NCI-H524 treated with DMSO at 0.1 percent for 48 hours (cell line): ENCODE results near the gene LGR4.

ENCODE experiments used
- DNase-seq: peaks from one replicate; lab custom pipeline; 2025; lab: John Stamatoyannopoulos, UW

LGR4 gene

DNA sequence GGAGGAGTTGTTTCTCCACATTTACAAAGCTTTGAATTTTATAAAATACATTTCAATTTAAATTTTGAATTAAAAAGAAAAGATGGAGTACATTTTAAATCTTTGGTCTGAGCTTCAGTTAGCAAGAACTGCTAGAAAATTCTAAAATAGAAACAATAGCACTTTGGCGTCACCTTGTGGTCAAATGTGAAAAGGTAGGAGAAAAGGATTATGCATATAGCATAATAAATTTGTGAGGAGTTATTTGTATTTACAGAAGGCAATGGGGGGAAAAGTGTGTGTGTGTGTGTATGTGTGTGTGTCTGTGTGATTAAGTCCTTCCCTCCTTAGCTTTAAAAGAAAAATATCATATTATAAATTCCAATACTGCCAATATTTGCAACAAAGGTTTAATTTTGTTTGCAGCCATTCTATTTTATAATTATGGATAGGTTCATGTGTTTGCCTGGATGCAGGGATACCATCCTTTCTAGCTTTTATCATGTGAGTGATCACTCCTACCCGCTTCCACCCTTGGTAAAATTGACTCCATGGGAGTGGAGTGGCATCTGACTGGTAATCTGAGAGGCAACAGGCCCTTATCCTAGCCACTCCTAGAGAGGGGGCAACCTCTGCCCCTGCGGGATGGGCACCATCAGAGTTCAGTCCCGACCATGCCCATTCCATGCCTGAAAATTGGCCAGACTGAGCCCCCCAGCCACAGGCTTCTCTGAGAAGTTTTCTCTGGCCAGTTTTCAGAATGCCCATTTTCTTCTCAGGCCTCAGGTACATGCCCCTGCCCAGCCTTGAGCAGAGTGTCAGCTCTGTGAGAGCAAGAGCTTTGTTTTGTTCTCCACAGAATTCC lies 13.6 kb upstream of the LGR4 start:
- DNase-seq = no peak

GRCh38 chr11:27482793-27483192 lies 10.2 kb upstream of the LGR4 start:
- no peak for DNase-seq

GRCh38 chr11:27481992-27482391 lies 9.4 kb upstream of the LGR4 start:
- no peak for DNase-seq

- no peak for DNase-seq
Measured at GRCh38 chr11:27477831-27478230, 5.2 kb upstream of the LGR4 start.

DNA sequence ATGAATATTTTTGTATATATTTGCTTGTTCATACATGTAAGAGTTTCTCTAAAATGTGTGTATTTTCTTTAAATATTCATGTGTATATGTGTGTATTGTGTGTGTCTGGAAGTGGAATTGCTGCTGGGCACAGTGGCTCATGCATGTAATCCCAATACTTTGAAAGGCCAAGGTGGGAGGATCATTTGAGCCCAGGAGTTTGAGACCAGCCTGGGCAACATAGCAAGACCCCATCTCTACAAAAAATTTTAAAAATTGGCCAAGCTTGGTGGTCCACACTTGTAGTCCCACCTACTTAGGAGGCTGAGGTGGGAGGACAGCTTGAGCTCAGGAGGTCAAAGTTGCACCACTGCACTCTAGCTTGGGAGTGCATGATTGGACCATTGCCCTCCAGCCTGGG lies 4.7 kb upstream of the LGR4 start:
- no peak for DNase-seq

- DNase-seq = no peak
Measured at GRCh38 chr11:27475622-27476021, 3.0 kb upstream of the LGR4 start.

DNA sequence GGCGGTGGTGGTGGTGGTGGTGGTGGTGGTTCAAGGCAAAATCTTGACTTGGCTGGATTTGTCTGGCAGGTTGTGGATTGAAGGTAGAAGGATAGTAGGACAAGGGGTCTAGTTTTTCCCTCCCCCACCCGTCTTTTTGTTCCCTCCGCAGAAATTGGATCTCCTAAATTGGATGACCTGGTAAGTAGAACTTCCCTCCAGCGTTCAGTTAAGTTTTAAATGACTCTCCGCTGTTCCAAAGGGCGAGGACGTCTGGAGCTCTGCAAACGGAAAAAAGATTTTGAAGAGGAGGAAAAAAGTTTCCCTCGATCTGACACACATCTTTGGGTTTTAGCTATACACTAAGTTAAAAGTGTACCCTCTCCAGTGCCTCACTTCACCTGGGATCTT lies 422 bp upstream of the LGR4 start:
- no peak for DNase-seq

DNA sequence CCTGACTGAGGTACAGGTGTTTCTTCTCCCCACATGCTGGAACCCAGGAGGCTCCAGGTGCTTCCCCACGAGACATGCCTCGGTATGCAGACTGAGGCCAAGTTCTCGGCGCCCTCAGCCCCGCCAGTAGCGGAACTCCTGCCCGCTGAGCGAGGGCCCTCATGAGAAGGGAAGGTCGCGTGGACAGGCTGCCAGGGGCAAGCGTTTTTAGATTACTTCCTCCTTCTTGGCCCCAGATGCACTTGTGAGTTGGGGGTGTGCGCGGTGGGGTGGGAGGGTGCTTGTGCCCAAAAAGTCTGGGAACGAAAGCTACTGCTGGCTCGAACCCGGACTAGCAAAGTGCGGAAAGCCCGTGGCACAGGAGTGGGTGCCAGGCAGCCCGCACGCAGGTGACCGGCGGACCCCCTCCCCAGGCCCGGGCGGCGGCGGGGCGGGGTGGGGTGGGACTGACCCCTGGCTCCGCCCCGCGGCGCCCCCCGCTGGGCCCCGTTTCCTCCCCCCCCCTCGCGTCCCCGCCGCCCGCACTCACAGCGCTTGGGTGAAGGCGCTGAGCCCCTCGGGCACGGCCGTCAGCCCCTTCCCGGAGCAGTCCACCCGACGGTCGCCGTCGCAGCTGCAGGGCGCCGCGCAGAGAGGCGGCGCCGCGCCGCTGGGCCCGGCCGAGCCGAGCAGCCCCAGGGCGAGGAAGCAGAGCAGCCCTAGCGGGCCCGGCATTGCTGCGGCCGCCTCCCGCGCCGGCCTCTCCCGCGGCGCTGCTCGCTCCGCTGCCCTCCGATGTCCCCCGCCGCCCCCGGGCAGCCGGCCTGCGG lies 797 bp downstream of the LGR4 start:
- DNase-seq = no peak

DNA sequence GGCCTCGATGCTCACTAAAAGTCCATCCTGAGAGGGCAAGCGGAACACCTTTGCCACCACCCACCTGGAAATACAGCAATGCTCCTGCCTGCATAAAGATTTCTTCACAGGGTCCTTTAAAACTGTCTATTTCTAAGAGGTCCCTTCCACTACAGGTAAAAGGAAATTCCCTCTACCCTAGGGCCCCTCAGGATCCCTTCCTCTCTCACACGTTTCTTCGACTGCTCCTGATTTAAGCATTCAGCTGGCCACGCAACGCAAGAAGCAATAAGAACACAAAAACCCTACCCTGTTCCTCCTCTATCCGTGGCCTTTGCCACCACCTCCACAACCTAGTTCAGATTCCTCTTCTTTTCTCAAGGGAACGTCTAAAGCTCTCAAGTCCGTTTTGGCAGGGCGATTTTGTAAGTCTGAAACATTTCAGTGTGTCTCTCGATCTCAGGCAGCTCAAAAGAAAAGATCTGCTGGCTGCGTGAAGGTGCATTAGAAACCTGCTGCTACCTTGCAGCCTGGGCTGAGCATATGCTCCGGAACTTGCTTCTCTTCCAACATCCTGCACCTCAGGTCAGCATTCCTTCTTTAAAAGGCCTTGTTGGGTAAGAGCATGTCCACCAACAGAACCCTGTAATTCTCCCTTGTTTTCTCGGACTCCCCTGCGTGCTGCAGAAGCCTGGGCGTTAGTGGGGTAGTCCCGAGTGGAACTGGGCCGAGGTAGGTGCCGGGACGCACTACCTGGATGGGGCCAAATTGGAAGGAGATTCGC lies 1.6 kb downstream of the LGR4 start:
- DNase-seq = no peak

DNA sequence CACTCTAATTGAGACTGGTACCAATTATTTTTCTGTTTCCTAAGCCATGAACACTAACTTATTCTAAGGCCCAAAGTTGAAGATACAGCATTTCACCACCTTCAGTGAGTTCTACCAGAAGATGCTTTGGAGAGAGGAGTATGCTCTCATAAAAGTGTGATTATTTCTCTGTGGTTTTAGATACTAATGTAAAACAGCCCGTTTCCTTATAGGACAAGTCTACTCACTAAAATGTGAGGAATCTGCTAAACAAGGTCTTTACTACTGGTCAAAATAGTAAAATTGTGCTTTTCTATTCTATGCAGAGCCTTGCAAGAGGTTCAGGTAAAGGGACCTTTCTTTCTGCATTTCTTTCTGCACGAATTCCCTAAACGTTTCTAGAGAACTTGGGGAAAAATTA lies 2.4 kb downstream of the LGR4 start:
- no peak for DNase-seq

- no peak for DNase-seq
Measured at GRCh38 chr11:27468995-27469695, 3.4 kb downstream of the LGR4 start.

GRCh38 chr11:27468209-27468994 lies 4.2 kb downstream of the LGR4 start:
- no peak for DNase-seq

DNA sequence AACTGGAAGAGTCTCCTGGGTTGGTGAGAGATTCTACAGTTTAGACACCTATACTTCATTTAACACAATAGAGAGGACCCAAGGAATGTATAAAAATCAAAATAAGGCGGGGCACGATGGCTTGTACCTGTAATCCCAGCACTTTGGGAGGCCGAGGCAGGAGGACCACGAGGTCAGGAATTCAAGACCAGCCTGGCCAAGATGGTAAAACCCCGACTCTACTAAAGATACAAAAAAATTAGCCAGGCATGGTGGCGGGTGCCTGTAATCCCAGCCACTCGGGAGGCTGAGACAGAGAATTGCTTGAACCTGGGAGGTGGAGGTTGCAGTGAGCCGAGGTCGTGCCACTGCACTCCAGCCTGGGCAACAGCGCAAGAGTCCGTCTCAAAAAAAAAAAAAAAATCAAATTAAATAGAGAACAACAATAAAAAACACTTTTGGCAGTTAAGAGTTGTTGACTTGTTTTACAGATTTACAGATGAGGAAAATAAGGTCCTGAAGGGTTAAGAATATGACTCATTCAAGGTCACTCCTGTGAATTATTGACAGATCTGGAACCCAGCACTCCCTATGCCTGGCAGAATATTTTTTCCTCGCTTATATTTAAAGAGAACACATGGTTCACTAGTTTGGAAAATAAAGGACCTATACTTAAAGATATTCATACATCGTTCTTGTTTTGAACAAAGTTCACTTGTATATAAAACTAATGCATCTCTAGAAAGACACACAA lies 5.2 kb downstream of the LGR4 start:
- no peak for DNase-seq

GRCh38 chr11:27466363-27466762 lies 6.2 kb downstream of the LGR4 start:
- DNase-seq = no peak

GRCh38 chr11:27465629-27466028 lies 7.0 kb downstream of the LGR4 start:
- no peak for DNase-seq

DNA sequence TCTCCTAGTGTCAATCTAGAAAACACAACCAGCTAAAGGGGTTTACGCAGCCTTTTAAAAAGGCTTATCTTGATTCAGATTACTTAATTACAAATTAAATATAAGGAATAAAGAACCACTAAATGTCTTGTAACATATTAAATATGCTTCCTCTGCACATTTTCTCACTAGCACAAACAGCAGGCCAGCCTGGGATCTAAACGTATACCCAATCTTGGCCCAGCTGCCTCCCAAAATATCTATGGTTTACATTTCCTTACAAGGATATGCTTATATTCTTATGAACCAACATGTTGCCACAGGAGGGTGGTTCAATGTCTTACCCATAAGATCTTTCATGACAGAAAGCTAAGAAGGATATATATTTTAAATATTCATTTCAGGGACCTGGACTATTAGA lies 7.7 kb downstream of the LGR4 start:
- DNase-seq = no peak

DNA sequence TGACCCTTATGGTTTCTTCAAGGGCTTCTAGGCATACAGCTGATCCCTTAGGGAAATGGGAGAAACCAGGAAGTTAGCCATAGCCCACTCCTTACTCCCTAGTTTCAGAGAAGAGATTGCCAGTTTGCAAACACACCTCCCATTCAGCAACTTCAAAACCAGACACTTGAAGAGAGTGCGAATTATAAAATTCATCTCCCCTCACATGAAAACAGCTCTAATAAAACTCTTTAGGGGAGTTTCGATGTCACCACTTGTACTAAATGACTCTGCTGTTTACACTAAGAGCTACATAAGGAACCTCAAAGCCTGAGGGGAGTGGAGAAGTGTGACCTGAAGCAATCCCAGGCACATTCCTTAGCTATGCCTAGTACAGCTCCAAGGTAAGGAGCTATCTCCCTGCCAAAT lies 8.3 kb downstream of the LGR4 start:
- no peak for DNase-seq

DNA sequence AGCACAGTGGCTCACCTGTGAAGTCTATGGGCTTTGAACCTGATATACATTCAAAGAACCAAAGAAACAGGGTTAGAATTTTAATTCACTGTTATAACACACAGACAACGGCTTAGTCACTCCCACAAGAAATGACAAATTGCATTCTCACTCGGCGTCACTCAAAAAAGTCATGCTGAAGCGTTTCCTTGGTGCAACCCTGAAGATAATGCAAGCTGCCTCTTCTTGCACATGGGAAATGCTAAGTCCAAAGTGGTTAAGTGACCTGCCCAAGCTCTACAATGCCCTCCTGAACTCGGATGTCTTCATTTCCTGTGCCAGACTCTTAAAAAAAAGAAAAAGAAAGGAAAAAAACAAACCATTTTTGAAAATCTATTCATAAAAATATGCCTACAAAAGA lies 10.0 kb downstream of the LGR4 start:
- no peak for DNase-seq

- DNase-seq = no peak
Measured at GRCh38 chr11:27460158-27460978, 12.2 kb downstream of the LGR4 start.

GRCh38 chr11:27459191-27459590 lies 13.4 kb downstream of the LGR4 start:
- no peak for DNase-seq
